HepG2 (cell line): ENCODE results near the gene SF1.

Experiments
- CBX1 ChIP-seq: IDR thresholded peaks from one replicate; pipeline ENCODE4 v1.6.1; 2016; ENCODE audit warnings: antibody characterized with exemption, low read depth
- DNMT1 ChIP-seq: sonication (generic); formaldehyde crosslinking; IDR thresholded peaks from 2 replicates; pipeline ENCODE4 v1.5.1; 2020; ENCODE audit warnings: mild to moderate bottlenecking, missing genetic modification reagents
- GABPA ChIP-seq, 2 experiments: IDR thresholded peaks; 2 replicates each; pipeline ENCODE4 v1.6.1; 2011 to 2016; ENCODE audit warnings: low read depth in 2 of 2, low read length in 1 of 2, missing biosample characterization in 1 of 2, missing genetic modification characterization in 1 of 2
- JUN ChIP-seq: sonication (generic); formaldehyde crosslinking; IDR thresholded peaks from 2 replicates; pipeline ENCODE4 v1.4.0; 2020; ENCODE audit warnings: mild to moderate bottlenecking, missing genetic modification reagents
- NFIC ChIP-seq: IDR thresholded peaks from 2 replicates; pipeline ENCODE4 v1.6.1; 2012; ENCODE audit warnings: mild to moderate bottlenecking, low read length, inconsistent platforms
- NR1H2 ChIP-seq: sonication (generic); formaldehyde crosslinking; IDR thresholded peaks from 2 replicates; pipeline ENCODE4 v1.8.1; 2022; ENCODE audit warnings: low read depth, missing genetic modification reagents, borderline replicate concordance
- RARA ChIP-seq: IDR thresholded peaks from 2 replicates; pipeline ENCODE4 v1.6.1; 2016; ENCODE audit warnings: missing genetic modification reagents, missing compliant biosample characterization
- ZFP36 ChIP-seq: fragments of 150-350 bp; IDR thresholded peaks from 2 replicates; pipeline ENCODE4 v1.6.1; 2018; ENCODE audit warnings: borderline replicate concordance, low read length, low read depth; ENCODE audit not compliant: partially characterized antibody
- ZNF724P ChIP-seq: sonication (generic); formaldehyde crosslinking; IDR thresholded peaks from 2 replicates; pipeline ENCODE4 v1.8.0; 2022; ENCODE audit warnings: missing genetic modification reagents, borderline replicate concordance
- ZNF777 ChIP-seq: sonication (generic); formaldehyde crosslinking; IDR thresholded peaks from 2 replicates; pipeline ENCODE4 v1.4.0; 2020; ENCODE audit warnings: missing genetic modification reagents
- TF ChIP-seq, protein P1 (sequence below): sonication (generic); formaldehyde crosslinking; IDR thresholded peaks from 2 replicates; pipeline ENCODE4 v1.4.0; 2020; ENCODE audit warnings: mild to moderate bottlenecking, missing genetic modification reagents

DNA sequence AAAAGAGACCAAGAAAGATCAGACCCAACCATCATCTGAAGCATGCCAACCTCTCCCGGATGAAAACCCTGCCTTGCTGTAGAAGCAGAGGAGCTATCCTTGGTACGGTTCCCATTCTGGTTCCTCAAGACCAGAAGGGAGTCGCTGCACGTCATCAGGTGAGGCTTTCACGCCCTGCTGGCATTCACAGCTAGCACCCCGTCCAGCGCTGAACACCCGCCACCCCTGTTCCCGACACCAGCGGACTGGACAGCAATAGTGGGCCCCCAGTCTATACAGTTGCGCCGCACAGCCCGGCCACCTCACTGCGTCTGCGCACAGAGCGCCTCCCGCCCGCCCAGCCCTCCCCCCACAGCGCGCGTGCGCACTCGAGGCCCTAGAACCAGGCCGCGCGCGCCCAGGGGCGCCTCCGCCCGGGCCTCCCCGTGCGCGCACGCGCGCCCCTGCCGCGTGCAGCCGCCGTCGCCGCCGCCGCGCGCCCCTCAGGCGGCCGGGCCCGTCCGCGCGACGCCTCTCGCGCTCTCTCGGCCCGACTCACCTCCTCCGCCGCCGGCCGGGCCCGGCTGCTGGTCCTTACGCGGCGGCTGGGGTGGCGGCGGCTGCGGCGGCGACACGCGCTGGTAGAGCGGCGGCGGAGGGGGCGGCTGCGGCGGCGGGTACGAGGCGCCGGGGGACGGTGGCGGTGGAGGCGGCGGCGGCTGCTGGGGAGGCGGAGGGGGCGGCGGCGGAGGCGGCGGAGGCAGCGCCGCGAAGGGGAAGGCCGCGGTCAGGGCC is 706 bp downstream of the SF1 start:
- TF ChIP-seq ZNF724P (CRISPR knock-in tag) (no peak), NFIC (no peak), JUN (CRISPR knock-in tag) (no peak), DNMT1 (no peak), CBX1 (no peak), RARA (no peak), ZFP36 (no peak), NR1H2 (CRISPR knock-in tag) (no peak), GABPA (IDR thresholded peaks at IDR 0.05; ENCODE audit: low read depth, low read length) (no peak), GABPA (CRISPR knock-in tag; IDR thresholded peaks at IDR 0.05; ENCODE audit: low read depth) (no peak), ZNF777 (no peak)
- TF ChIP-seq, protein P1, sequence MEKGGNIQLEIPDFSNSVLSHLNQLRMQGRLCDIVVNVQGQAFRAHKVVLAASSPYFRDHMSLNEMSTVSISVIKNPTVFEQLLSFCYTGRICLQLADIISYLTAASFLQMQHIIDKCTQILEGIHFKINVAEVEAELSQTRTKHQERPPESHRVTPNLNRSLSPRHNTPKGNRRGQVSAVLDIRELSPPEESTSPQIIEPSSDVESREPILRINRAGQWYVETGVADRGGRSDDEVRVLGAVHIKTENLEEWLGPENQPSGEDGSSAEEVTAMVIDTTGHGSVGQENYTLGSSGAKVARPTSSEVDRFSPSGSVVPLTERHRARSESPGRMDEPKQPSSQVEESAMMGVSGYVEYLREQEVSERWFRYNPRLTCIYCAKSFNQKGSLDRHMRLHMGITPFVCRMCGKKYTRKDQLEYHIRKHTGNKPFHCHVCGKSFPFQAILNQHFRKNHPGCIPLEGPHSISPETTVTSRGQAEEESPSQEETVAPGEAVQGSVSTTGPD (CRISPR knock-in tag) = no peak
